ENCODE results near the gene ZNF536.
"Not testable (repeated sequence)": the region's sequence is repeated elsewhere in the genome, so short reads cannot be mapped to it uniquely, and the experiment has no call there.

ZNF536 gene

DNA sequence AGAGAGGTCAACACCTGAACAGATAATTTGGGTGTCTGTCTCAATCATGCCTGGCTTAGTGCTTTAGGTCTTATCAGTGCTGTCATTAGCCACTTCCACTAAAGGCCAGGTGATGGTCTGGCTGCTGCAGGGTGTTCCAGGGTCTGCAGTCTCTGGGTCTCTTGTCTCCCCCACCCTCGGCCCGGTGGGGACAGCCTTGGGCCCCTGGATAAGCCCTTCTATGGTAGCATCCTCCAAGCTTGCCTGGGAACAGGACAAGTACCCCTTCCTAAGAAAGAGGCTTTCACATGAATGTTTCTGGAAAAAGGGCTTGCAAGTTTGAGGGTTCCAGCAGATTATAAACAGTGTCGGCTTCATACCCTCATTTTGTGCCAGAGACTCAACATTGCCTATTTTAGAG is 29.3 kb upstream of the ZNF536 start:
- DNase-seq: no peak

DNA sequence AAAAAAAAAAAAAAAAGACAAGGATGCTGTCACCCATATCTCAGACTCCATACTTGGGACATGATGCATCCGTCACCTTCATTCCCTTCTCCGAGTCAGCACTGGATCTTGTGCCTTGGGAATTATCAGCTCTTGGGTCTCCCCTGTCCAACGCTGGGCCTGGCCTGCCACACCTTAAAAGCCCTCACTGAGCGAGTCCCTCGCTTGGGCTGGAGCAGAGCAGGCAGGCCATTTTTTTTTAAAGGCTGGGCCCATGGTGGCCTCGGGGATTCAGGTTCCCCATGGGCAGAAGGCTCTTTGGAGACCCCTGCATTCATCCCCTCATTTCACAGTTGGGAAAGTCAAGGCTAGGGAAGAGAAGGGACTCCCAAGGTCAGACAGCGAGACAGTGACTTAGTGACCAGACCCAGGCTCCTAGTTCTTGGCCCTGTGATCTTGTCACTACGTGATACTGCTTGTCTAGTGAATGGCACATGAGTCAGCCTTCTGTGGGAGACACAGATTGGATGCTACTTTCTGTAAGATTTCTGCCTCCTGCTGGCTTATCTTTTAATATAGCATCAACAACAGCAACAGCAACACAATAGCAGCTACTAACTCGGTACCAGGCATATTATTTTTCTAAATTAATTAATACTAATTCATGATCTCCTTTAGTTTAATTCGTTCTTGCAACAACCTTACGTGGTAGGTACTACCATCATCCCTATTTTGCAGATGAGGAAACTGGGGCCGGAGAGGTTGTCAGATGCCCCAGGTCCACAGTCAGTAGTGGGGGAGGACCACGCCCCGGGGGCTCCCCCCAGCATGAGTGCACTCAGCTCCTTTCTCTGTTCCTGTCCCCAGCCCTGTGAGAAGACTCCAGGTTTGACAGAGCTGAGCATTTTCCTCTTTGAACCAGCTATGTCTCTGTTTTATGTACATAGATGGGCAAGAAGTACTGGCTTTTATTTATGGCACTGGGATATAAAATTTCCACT is 27.4 kb upstream of the ZNF536 start:
- no peak for DNase-seq

DNA sequence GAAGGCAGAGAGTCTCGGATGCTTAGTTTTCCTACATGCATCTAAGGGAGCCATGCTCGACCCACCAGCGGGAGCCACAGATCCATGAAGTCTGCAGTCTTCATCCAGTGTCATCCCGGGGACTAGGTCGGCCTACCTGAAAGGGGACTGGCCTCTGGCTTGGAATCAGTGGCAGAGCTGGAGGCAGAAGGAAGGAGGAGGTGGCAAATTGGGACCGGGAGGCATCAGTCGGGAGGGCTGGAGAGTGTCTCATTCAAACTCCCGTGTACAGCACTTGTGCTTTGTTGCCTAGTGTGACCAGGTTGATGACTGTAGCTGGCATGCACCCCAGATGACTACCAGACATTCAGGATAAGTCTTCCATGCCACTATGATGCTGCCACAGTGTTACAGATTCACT is 26.5 kb upstream of the ZNF536 start:
- no peak for DNase-seq

DNA sequence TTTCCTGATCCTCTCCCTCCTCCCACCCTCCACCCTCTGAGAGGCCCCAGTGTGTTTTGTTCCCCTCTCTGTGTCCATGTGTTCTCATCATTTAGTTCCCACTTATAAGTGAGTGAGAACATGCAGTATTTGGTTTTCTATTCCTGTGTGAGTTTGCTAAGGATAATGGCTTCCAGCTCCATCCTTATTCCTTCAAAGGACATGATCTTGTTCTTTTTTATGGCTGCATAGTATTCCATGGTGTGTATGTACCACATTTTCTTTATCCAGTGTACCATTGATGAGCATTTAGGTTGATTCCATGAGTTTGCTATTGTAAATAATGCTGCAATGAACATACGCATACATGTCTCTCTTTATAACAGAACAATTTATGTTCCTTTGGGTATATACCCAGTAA is 25.7 kb upstream of the ZNF536 start:
- not testable (repeated sequence) for DNase-seq

DNA sequence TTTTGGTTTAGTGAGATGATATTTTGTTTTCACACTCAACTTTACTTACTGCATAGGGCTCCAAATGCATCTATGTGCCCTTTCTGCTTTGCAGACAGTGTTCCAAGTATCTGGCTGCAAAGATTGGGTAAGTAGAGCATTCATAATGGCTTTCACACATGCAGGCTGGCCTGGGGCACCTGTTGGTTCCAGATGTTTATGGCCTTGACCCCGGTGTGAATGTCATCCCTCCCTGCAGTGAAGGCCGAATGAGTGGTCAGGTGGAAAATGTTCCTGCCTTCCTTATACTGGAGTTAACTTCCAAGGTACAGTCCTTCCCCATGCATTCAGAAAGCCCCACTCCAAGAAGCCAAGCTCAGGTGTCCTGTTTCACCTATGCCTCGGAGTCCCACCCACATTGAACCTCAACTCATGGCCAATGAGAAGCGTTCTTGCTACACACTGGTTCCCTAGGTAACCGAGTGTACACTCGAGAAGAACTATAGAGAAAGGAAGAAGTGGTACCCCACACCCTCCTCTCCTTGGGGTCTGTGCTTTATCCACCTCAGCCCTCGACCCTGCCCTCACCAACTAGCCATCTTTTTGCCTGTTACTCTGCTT is 23.0 kb upstream of the ZNF536 start:
- DNase-seq: no peak

DNA sequence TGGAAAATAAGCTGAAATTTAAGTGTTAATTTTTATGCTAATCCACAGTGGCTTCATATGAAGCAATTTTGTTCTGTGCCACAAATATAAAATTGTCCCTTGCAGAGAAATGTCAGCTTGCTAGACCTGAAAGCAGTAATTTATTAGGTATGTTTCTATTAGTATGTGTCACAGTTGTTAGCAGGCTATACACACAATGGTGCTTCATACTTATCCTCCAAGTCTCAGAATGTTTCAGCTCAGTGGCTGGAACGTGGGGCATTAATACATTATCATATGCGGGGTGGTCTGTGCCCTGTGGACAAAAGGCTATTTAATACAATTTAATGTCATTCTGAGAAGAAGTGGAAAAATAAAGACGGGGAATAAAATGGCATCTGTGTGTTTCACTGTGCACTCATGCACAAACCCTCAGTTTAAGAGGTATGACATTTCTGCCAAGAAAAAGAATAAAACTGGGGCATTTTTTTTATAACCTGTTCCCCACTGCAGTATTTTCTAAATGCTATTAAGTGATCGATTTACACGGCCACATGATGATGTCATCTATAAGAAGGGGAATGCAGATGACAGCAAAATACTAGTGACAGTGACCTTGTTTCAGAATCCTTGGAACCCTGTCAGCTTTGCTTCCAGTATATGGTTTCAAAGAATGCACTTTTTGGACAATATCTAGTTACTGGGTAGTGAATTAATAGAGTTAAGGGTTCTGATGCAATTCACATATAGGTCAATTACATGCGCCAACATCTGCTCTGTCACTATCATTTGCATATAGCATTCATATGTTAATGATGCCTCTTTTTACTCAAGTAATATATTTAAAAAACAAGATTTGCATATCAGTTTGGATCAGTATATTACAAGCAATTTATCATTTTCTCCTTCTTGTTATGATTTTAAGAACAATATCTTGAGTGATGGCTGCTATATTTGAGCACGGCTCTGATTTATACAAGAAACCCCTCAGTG is 21.2 kb upstream of the ZNF536 start:
- DNase-seq: no peak

DNA sequence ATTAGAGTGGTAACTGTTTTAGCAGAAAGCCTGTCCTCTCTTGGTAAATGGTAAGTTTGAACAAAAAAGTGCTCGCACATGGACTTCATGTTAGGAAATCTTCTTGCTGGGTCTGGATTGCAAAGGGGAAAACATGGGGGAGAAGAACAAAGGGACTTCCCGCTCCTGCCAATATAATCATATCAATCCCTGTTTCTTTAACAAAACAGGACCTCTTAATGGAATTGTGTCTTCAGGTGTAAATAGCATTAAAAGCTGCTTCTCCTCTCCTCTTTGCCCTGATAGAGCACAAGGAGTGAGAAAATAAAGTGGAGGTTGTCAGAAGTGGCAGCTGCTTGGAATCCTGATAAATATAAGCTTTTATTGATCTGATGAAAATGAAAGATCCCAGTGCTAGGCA is 20.4 kb upstream of the ZNF536 start:
- DNase-seq: no peak

DNA sequence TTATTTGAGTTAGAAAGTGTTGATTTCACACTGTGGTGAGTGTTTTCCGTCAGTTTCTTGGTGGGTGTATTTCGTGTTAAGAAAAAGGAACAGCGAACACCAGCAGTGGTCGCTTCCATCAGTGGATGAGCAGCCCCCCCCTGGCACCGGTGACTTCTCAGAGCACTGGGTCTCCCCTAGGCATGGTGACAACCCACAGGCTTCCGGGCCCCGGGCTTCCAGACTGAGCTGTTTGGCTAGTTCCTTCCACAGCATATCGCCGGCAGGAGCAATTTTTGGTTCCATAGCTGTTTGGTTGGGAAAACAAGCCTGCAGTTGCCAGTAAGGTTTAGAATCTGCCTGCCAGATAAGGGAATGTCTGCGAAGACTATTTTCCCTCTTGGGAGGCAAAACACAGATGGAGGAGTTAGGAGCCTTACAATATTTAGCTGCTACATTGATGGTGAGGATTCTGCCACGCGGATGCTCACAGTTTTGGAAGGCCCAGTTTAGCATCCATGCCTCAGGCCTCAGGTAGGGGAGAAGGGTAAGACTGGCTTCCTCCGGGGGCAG is 18.7 kb upstream of the ZNF536 start:
- DNase-seq: no peak

DNA sequence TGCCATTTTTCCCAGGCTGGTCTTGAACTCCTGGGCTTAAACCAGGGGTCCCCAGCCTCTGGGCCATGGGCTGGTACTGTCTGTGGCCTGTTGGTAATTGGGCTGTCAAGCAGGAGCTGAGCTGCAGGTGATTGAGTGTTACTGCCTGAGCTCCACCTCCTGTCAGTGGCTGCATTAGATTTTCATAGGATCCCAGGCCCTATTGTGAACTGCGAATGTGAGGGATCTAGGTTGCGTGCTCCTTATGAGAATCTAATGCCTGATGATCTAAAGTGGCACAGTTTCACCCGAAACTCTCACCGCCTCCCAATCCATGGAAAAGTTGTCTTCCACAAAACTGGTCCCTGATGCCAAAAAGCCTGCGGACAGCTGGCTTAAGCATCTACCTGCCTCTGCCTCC is 16.6 kb upstream of the ZNF536 start:
- no peak for DNase-seq

DNA sequence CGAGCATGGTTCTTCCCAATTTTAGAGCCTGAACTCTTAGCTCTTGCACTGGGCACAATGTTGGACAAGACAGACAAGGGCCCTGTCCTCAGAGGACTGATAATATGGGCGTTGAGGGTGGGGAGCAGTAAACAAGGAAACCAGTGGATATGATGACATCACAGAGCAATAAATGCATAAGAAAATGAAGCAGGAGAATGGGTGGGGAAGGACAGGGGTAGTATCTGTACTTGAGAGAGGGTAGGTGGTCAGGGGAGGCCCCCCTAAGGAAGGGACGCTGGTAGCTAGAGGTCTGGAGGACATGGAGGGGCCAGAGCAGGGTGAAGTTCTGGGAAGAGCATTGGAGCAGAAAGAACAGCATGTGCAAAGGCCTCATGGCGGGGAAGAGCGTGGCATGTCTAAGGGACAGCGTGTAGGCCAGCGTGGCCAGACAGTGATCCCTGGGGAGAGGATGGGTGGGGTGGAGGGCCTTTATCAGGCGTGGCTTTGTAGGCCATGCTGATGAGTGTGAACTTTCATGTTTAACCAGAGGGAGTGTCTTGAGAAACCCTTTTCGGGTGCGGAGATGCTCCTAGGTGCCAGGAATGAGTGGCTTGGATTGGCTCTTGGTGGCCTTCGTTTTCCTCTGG is 15.1 kb upstream of the ZNF536 start:
- DNase-seq: no peak

DNA sequence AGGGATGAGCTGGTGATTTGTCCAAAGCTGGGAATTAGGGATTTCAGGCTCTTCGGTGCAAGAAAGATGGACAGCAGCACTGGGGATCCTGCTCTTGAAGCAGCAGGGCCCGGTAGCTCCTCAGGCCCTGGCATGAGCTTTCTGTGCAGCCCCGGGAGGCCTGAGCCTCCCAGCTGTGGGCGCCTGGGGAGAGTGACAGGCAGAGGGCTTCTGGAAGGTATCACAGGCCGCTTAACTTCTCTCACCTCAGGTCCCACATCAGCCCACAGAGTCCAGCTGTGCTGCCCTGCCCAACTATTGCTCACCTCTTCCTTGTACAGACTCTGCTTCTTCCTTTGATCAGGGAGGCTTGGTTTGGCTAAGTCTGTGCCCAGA is 14.6 kb upstream of the ZNF536 start:
- DNase-seq: no peak

DNA sequence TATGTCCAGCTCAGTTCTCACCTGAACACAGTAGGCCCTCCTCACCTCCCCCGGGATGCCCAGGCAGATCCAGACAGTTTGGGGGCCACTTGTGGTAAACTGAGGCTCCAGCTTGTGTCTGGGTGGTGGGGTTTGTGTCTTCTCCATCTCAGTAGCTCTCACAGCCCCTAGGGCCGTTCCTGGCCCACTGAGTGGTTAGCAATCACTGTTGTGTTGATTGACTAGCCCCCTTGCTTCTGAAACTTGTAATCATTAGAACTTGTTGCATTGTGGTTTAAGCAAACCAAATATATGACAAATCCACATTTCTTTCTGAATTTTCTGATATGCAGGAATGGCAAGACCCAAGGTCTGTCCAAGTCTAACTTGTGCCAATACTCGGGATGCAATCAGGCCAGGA is 13.9 kb upstream of the ZNF536 start:
- DNase-seq: no peak

DNA sequence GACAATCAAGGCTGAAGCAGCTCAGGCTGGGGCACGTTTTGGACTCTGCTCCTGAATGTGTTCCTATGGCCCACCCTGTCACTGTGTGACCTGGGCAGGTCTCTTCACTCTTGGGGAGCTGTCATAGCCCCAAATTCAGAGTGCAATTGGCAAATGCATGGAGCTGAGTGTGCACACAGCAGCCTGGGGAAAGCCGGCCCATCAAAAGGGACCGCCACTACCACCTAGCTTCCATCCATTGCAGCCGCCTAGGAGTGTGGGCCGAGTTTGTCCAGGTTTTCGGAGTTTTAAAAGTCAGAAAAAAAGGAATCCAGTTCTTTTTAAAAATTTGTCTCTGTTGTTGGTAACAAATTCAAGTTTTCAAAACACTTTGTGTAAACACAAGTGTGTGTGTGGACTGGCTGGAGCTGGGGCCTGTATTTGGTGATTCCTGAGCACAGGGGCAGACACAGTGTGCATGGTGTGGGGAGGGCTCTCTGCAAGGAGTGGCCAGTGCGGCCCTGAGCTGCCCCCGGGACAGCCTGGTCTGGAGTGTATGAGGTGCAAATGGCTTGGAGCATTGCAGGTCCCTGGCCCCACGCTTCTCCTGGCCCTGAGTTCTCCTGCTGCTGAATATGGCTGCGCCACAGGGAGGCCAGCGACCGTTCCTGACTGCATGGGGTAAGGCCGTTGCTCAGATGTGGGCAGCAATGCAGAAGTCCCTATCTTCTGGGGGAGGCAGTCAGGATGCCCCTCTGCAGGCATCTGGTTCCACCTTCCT is 13.2 kb upstream of the ZNF536 start:
- DNase-seq: no peak

DNA sequence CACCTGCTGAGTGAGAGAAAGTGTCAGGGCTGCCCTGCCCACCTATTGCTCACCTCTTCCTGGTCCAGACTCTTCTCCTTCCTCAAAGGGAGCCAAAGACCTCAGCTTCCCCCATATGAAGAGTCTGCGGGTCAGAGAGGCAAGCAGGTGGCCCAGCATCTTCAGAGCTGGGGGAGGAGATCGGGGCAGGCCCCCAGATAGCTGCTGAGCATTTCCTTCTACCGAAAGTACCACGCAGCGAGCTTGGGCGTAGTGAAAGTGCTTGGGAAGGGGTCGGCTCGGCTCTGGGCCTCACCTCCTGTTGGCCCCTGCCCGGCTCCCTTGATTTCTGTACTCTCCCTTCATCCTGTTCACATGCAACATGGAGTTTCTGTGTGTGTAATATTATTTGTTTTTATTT is 12.2 kb upstream of the ZNF536 start:
- no peak for DNase-seq

DNA sequence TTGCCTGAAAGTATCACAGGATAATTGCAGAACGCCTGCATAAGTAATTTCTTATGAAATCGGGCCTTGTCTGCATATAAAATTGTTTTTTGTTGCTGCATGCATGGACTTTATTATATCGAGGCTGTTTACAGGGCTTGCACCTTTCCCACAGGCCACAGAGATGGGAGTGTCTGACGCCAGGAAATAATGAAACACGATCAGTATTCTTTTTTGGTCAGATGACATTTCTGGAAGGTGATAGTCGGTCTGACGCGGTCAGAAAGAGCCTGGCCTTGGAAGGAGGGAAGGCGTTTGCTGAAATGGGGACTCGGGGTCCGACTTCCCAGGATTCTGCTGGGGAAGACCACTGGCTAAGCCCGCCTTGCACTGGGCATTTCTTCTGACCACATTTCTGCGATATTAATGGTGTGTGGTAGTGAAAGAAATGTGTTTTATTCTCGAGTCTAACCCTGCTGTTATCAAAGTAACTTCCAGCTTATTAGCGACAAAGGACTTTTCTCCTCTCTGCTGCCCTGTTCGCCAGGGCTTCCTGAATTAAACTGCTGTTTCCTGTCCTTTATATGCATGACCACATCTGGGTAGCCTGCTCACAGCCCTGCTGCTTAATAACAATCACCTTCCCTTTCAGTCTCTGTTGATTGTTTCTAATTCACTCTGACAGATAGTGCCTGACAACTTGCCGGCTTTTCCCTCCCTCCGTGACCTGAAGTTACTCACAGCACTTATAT is 11.6 kb upstream of the ZNF536 start:
- no peak for DNase-seq

DNA sequence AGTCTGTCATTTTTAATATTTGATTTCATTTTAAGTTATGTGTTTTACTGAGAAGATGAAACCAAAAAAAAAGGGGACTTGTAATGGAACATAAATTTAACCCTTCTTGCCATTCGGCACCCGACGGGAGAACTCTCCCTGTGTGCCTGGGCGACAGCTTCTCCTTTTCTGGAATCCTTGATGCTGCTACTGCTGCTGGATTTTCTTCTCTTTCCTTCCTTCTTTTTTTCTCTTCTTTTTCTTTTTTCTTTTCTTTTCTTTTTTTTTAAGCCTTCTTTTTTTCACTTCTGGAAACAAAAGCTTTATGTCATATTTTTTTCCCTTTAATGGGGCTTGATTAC is 11.1 kb upstream of the ZNF536 start:
- DNase-seq: no peak

DNA sequence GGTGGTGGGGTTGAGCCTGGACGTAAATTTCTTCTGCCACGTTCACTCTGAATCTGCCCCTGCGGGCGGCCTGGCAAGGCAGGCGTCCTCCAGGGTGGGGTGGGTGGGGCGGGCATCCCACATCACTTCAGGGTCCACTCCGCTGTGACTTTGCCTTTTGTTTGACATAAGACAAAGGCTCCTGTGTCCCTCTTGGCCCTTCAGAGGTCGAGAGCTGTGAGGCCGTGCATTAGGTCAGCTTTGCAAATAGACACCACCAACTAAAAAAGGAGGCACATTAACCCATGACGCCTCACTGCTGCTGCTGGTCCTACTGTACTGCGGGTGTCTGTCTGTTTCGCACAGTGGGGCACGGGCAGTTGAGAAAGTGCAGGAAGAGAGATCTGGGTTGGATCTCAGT is 10.5 kb upstream of the ZNF536 start:
- DNase-seq: no peak

DNA sequence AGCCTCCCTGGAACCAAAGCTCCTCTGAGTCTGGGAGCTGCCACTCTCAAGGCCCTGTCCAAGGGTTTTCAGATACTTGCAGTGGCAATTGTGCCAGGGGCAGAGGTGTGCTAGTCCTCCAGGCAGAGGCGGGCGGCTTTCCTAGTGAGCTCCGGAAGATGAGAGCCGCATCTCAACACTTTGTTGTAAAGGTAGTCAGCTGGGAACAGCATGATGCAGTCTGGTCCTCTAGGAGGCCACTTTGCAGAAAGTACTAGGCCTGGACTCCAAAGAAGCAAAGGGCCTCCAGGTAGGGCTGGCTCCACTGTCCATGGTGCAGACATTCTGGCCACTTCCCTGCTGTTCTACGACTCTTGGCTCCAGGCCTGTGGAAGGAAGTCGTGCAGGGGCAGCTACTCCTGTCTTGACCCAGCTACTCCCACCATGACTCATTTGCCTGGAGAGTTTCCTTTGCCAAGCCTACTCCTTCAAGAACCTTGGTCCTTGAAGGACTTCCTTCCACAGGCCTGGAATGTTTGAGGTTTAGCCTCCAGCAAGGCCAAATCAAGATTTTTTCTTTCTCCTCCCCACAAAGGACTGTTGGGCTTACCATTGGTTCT is 9.9 kb upstream of the ZNF536 start:
- no peak for DNase-seq

DNA sequence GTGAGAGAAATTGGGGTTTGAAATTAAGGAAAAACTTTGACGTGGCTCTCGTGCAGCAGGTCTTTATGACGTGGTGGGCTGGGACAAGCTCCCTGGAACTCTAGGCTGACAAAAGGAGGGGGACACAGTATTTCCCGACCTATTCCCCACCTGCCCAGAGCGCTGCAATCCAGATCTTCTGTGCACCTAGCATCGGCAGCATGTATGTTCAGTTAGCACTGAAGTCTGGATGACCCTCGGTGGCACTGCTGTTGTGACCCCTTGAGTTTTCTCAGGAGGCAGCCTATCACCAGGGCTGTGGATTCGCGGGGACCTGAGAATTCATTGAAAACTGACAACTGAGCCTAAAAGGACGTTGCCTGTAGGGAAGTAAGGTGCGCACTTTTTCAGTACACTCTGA is 9.1 kb upstream of the ZNF536 start:
- no peak for DNase-seq

DNA sequence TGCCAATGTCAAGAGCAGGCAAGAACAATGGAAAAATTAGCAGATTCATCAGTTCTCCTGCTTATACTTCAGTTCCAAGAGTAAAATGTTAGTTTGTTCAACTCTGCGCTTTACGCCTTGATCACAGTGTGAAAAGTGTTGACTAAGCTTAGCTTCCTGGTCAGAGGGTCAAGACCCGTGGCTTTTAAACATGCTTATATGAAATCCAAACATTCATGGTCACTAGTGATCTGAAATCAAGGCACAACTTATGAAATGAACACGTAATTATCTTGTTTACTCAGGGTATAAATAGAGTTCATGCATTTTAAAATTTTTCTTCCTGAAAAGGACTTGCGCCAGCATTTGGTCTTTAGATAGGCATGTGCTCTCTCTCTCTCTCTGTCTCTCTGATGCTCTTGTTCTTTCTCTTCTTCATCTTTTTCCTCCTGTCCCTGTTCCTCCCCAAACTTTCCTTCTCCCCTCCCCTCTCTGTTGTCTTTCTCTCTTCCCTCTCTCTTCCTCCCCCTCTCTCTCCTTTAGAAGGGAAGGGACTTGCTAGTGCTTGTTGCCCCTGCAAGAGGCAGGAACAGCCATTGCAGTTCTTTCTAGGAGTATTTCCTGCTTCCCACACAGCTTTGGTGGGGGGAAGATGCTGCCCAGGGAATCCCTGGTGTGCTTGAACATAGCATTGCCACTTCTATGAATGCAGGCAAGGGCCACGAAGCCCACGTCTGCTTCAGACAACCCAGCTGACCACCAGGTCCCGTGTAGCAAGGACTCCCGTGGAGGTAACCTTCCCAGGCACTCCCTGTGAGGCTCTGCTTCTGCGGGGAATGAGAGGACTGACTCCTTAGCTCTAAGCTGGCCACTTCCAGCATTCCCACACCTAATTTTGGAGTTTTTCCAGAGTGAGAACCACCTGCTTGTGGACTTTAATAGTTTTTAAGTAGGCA is 7.1 kb upstream of the ZNF536 start:
- no peak for DNase-seq
